Dedifferentiated amniotic fluid mesenchymal stem cell (primary cell): ENCODE data around the gene MRPL55.

Source experiments
- DNase-seq: peaks from one replicate; pipeline ENCODE4 v3.0.0-alpha.2; 2016; ENCODE audit errors: extremely low spot score

The MRPL55 gene

GRCh38 chr1:228070851-228071250 lies 38.2 kb downstream of the MRPL55 start:
- no peak for DNase-seq

- DNase-seq: no peak
Observed at GRCh38 chr1:228070173-228070572, 38.9 kb downstream of the MRPL55 start.

DNA sequence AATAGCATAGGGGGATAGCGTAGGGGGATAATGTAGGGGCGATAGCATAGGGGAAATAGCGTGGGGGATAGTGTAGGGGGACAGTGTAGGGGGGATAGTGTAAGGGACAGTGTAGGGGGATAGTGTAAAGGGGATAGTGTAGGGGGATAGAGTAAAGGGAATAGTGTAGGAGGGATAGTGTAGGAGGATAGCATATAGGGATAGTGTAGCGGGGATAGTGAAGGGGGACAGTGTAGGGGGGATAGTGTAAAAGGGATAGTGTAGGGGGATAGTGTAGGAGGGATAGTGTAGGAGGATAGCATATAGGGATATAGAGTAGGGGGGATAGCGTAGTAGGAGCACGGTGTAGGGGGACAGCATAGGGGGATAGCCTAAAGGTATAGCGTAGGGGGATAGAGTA lies 40.7 kb downstream of the MRPL55 start:
- DNase-seq: no peak

- no peak for DNase-seq
Observed at GRCh38 chr1:228066891-228067654, 42.0 kb downstream of the MRPL55 start.

GRCh38 chr1:228066416-228066815 lies 42.7 kb downstream of the MRPL55 start:
- no peak for DNase-seq

GRCh38 chr1:228065543-228066347 lies 43.4 kb downstream of the MRPL55 start:
- DNase-seq: no peak

GRCh38 chr1:228064741-228065542 lies 44.2 kb downstream of the MRPL55 start:
- no peak for DNase-seq

DNA sequence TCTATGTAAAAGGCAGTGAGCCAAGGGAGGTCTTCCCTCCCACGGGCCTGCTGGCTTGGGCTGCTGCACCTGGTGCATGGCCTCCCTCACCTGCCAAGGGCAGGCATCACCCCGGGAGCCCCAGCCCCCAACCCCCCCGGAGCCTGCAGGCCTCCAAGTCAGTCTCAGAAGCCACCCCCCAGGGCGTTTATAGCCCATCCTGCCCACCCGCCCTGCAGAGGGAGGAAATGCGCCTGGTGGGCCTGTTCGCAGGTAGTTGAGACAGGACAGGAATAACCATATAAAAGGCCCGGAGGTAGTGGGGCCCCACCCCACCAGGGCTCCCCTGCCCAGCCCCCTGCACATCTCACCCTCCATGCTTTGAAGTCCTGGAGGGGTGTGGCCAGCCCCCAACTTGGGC lies 44.8 kb downstream of the MRPL55 start:
- DNase-seq: no peak

DNA sequence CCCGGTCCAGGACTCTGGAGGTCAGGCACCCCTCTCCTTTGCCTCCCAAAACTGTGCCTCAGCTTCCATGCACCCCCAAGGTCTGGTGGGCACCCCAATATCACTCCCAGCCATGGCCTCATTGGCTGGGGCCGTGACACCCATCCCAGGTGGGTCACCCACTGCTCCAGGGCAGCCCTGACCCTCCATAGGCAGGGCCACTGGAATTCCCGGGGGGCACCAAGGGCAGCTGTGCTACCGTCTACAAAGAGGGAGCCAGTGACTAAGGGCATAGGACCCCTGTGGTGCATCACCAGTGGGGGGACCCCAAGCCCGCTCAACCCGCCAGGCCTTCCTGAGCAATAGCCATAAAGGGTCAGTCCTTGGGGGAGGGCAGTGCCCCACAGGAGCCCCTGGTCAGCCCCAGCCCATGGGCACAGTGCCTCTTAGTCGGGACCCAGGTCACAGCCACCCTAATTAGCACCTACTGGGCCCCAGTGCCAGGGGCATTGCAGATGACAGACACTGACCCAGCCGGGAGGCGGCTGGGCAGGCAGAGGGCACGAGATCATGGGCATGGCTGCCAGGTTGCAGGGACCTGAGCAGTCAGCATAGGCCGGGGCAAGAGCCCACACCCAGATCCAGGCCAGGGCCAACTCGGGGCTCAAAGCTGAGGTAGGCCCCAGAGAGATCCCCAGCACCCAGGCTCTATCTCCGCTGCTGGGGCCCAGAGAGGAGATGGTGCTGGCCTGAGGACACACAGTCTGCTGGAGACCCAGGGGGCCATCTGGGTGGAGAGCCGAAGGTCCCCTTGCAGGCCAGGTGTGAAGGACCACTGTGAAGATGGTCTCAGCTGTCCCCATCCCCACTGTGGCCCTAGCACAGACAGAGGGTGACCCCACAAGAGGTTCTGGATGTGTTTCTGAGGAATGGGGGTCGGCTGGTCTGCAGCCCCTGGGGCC lies 45.6 kb downstream of the MRPL55 start:
- DNase-seq: no peak

DNA sequence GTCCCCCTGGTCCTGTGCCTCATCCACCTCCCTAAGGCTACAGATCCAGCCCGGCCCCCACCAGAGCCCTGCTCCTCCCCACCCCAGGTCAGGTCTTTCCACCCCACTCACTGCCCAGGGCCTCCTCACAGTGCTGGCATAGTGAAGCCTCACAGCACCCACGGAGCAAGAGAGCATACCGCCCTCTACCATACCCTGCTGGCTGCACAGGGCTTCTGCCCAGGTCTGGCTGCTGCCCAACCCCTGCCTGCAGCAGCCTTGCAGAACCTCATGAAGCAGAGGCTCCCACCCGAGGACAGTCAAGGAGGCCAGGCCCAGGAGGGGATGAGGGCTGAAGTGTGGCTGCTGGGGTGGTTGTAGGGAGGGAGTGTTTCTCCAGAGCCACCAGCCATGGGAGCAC lies 46.3 kb downstream of the MRPL55 start:
- no peak for DNase-seq

DNA sequence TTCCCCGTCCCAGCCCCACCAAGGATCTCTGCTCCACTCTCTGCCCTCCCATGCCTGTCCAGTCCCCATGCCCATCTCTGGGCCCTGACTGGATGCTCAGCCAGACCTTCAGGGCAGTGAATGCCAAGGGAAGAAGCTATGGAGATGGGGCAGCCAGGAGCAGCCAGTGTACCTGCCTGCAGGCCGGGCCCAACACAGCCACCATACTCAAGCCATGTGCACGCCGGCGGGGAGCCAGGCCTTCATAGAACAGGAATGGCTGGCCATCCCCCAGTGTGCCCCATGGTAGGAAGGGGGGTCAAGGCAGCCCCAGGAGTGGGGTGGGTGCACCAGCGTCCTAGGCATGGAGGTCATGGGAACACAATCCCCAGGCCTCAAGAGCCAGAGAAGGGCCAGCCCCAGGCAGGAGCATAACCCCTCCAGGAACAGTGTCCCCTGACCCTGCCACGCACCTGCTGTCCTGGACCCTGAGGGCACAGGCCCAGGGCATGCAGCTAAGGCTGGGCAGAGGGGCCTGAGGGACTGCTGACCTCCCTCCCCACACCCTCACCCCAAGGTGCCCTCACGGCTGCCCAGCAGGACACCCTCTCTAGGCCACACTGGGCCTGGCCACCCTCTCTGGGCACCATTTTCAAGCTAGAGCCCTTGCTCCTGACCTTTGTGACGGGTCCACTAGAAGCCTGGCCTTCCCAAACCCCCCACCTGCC lies 46.9 kb downstream of the MRPL55 start:
- DNase-seq: no peak

GRCh38 chr1:228061411-228062084 lies 47.6 kb downstream of the MRPL55 start:
- no peak for DNase-seq

GRCh38 chr1:228060458-228061190 lies 48.5 kb downstream of the MRPL55 start:
- no peak for DNase-seq

DNA sequence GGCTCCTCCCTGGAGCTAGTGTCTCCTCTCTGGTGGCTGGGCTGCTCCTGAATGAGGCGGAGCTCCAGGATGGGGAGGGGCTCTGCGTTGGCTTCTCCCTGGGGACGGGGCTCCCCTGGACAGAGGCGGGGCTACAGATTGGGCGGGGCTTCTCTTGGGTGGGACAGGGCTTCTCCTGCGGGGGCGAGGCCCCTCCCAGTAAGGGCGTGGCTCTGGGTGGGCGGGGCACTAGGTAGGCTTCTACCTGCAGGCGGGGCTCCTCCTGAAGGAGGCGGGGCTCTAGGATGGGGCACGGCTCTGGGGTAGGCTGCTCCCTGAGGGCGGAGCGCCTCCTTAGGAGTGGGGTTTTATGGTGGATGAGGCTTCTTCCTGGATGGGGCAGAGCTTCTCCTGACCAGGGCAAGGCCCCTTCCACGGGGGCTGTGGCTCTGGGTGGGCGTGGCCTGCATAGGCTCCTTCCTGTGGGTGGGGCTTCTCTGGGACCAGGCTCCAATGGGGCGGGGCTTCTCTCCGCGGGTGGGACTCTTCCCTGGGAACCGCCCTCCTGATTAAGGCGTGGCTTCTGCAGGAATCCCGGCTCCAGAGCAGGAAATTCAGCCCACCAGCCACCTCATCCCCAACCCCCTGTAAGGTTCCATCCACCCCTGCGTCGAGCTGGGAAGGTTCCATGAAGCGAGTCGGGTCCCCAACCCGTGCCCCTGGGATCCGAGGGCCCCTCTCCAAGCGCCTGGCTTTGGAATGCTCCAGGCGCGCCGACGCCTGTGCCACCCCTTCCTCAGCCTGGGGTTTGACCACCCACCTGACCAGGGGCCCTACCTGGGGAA lies 49.3 kb downstream of the MRPL55 start:
- DNase-seq: no peak

DNA sequence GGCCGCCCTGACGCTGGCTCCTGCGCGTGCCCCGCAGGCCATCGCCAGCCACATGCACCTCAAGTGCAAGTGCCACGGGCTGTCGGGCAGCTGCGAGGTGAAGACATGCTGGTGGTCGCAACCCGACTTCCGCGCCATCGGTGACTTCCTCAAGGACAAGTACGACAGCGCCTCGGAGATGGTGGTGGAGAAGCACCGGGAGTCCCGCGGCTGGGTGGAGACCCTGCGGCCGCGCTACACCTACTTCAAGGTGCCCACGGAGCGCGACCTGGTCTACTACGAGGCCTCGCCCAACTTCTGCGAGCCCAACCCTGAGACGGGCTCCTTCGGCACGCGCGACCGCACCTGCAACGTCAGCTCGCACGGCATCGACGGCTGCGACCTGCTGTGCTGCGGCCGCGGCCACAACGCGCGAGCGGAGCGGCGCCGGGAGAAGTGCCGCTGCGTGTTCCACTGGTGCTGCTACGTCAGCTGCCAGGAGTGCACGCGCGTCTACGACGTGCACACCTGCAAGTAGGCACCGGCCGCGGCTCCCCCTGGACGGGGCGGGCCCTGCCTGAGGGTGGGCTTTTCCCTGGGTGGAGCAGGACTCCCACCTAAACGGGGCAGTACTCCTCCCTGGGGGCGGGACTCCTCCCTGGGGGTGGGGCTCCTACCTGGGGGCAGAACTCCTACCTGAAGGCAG lies 50.0 kb downstream of the MRPL55 start:
- DNase-seq: no peak

DNA sequence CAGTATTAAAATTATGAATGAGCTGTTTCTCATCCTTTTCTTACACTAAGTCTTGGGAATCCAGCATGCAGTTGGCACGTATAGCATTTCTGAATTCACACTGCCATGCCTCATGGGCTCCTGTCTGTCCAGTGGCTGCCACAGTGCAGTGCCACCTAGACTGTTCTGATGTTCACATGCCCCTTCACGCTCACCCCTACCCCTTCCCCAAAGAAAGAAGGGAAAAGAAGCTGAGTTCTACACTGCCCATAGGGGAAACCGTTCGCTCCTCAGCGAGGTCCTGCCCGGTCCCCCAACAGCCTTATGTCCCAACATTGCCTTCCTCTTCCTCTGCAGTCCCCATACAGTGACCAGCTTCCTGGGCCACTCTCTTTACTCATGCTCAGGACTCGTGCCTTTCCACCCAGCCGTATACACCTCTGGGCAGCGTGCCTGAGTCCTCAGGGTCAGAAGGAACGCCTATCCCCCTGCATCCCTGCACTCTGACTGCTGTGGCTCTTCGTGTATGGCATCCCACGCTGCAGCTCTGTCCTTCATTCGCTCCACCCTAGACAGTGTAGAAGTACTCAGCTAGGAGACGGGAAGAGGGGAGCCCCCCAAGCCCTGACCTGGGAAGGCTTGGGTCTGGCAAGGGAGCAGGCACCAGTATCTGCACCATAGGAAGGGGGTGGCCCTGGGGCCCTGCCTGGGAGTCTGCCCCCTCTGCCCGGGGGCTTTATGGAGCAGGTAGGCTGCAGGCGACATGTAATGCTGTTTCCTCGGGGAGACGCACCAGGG lies 50.7 kb downstream of the MRPL55 start:
- no peak for DNase-seq
